ENCODE results near the gene KDM8.

The KDM8 gene

DNA sequence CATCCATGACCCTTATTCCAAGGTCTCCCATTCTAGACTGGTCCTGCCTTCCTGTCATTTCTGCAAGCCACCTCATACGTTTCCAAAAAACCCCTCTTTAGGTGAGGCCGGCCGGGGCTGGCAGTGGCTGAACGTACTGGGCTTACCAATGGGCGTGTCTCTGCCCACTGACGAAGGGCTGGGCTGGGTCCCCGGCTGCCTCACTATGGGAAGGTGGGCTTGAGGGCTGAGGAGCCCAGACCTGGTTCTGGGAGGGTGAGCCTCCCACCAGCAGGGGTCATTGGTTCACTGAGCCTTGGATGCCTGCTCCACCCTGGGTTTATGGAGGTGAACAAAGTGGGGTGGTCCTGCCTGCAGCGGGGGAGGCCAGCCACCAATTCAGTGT, 19.9 kb downstream of the KDM8 start:
- no peaks in the 10 kb centered on the region for H4K20me1 ChIP-seq (ENCODE audit: insufficient read depth, low read length)
- H3K4me1 ChIP-seq (ENCODE audit: low read length): peaks cover 27% of the 10 kb centered on the region
- H3K9ac ChIP-seq (ENCODE audit: low read length): no peak overlapping the region
- DNase-seq: no peak
- no peaks in the 10 kb centered on the region for H3K79me2 ChIP-seq (ENCODE audit: low read length)
- no peak overlapping the region for H3K27ac ChIP-seq (ENCODE audit: low read length)
- no peak overlapping the region for H3K4me3 ChIP-seq (ENCODE audit: low read length)
- H3K36me3 ChIP-seq (replicated peaks; ENCODE audit: insufficient read depth, low read length): no peaks in the 10 kb centered on the region
- H3K27me3 ChIP-seq (replicated peaks; ENCODE audit: insufficient read depth, low read length): no peaks in the 10 kb centered on the region
- H3F3A ChIP-seq (ENCODE audit: insufficient read depth, low read length): peaks cover 21% of the 10 kb centered on the region
- H2AFZ ChIP-seq (ENCODE audit: low read length): no peak overlapping the region
- no peaks in the 10 kb centered on the region for H3K9me2 ChIP-seq (replicated peaks; ENCODE audit: insufficient read depth, low read length)
- no peak overlapping the region for H3K4me2 ChIP-seq (ENCODE audit: low read depth, low read length)
- no peaks in the 10 kb centered on the region for H3K9me3 ChIP-seq (replicated peaks; ENCODE audit: insufficient read depth, low read length)
- TF ChIP-seq, protein P1, sequence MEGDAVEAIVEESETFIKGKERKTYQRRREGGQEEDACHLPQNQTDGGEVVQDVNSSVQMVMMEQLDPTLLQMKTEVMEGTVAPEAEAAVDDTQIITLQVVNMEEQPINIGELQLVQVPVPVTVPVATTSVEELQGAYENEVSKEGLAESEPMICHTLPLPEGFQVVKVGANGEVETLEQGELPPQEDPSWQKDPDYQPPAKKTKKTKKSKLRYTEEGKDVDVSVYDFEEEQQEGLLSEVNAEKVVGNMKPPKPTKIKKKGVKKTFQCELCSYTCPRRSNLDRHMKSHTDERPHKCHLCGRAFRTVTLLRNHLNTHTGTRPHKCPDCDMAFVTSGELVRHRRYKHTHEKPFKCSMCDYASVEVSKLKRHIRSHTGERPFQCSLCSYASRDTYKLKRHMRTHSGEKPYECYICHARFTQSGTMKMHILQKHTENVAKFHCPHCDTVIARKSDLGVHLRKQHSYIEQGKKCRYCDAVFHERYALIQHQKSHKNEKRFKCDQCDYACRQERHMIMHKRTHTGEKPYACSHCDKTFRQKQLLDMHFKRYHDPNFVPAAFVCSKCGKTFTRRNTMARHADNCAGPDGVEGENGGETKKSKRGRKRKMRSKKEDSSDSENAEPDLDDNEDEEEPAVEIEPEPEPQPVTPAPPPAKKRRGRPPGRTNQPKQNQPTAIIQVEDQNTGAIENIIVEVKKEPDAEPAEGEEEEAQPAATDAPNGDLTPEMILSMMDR (IDR thresholded peaks at IDR 0.05; ENCODE audit: low read length): no peak
- TF ChIP-seq EZH2phosphoT487 (IDR thresholded peaks at IDR 0.05; ENCODE audit: low read length): no peak
- TF ChIP-seq EZH2 (optimal IDR thresholded peaks at IDR 0.05; ENCODE audit: low read depth, low read length): no peak

DNA sequence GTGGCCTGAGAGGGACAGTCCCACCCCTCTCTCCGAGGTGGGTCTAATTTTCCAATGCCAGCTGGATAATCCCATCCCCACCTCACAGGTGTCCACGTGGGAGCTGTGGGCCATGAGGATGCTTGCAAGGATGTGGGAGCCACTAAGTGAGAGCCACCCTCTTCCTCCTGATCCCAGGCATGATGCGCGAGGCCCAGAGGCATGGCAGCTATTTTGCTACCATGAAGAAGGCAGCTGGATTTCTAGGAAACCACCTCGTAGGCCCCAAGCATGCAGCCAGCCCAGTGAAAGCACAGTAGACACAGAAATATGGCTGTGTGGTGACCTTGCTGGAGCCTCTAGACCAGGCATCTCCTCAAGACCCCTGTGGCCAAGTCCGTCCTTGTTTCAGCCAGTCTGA, 20.4 kb downstream of the KDM8 start:
- H3K36me3 ChIP-seq (replicated peaks; ENCODE audit: insufficient read depth, low read length): no peaks in the 10 kb centered on the region
- H3K9me2 ChIP-seq (replicated peaks; ENCODE audit: insufficient read depth, low read length): no peaks in the 10 kb centered on the region
- H3K4me3 ChIP-seq (ENCODE audit: low read length): no peak overlapping the region
- TF ChIP-seq EZH2phosphoT487 (IDR thresholded peaks at IDR 0.05; ENCODE audit: low read length) (no peak), EZH2 (optimal IDR thresholded peaks at IDR 0.05; ENCODE audit: low read depth, low read length) (no peak)
- TF ChIP-seq, protein P1 (IDR thresholded peaks at IDR 0.05; ENCODE audit: low read length): no peak
- H3K27ac ChIP-seq (ENCODE audit: low read length): no peak overlapping the region
- H3K9ac ChIP-seq (ENCODE audit: low read length): no peak overlapping the region
- no peak overlapping the region for H3K4me2 ChIP-seq (ENCODE audit: low read depth, low read length)
- H3K27me3 ChIP-seq (replicated peaks; ENCODE audit: insufficient read depth, low read length): no peaks in the 10 kb centered on the region
- no peaks in the 10 kb centered on the region for H3K79me2 ChIP-seq (ENCODE audit: low read length)
- DNase-seq: no peak
- no peaks in the 10 kb centered on the region for H4K20me1 ChIP-seq (ENCODE audit: insufficient read depth, low read length)
- peaks cover 27% of the 10 kb centered on the region for H3K4me1 ChIP-seq (ENCODE audit: low read length)
- H3K9me3 ChIP-seq (replicated peaks; ENCODE audit: insufficient read depth, low read length): no peaks in the 10 kb centered on the region
- no peak overlapping the region for H2AFZ ChIP-seq (ENCODE audit: low read length)
- H3F3A ChIP-seq (ENCODE audit: insufficient read depth, low read length): peaks cover 21% of the 10 kb centered on the region

DNA sequence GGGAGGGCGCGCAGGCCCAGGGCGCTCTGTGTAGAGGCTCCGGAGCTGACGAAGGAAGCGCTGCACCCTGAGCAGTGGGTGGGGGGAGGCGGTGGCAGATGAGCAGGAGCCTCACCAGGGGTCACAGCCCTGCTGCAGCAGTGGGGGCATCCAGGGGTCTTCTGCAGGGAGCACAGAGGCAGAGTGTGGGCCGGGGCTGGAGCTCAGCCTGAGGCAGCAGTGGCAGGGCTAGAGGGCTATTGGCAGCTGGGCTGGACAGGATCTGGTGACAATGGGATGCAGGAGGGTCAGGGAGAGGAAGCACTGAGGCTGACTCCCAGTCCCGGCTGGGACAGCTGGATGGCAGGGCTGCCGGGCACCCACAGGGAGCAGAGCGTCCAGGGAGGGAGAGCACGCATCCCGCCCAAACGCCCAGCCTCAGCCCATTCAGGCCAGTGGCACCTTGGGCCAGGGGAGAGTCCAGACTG, 21.0 kb downstream of the KDM8 start:
- Histone ChIP-seq H3K36me3 (replicated peaks; ENCODE audit: insufficient read depth, low read length) (no peaks in the 10 kb centered on the region), H3K9ac (ENCODE audit: low read length) (no peak overlapping the region)
- TF ChIP-seq EZH2phosphoT487 (IDR thresholded peaks at IDR 0.05; ENCODE audit: low read length) (no peak), EZH2 (optimal IDR thresholded peaks at IDR 0.05; ENCODE audit: low read depth, low read length) (no peak)
- TF ChIP-seq, protein P1 (IDR thresholded peaks at IDR 0.05; ENCODE audit: low read length): no peak

More for the DNA sequence above, 21.0 kb downstream of the KDM8 start:
- H3K4me1 ChIP-seq (ENCODE audit: low read length): peaks cover 27% of the 10 kb centered on the region
- no peaks in the 10 kb centered on the region for H3K9me3 ChIP-seq (replicated peaks; ENCODE audit: insufficient read depth, low read length)
- H3F3A ChIP-seq (ENCODE audit: insufficient read depth, low read length): peaks cover 21% of the 10 kb centered on the region
- H3K9me2 ChIP-seq (replicated peaks; ENCODE audit: insufficient read depth, low read length): no peaks in the 10 kb centered on the region
- no peak overlapping the region for H3K27ac ChIP-seq (ENCODE audit: low read length)
- H3K27me3 ChIP-seq (replicated peaks; ENCODE audit: insufficient read depth, low read length): no peaks in the 10 kb centered on the region
- H4K20me1 ChIP-seq (ENCODE audit: insufficient read depth, low read length): no peaks in the 10 kb centered on the region
- H3K4me3 ChIP-seq (ENCODE audit: low read length): no peak overlapping the region
- no peak overlapping the region for H2AFZ ChIP-seq (ENCODE audit: low read length)
- no peak overlapping the region for H3K4me2 ChIP-seq (ENCODE audit: low read depth, low read length)
- no peaks in the 10 kb centered on the region for H3K79me2 ChIP-seq (ENCODE audit: low read length)
- no peak for DNase-seq
